Transverse colon (tissue), 4 donors: ENCODE measurements around the gene DLG2. TPM values are rescaled to one million over a fixed set of nuclear protein-coding genes. Genes with fewer than 3 reads are reported as not detected.

Experiments
- DNase-seq: peaks from one replicate; pipeline ENCODE4 v3.0.0-alpha.2; 2019
- H3K27ac ChIP-seq, 4 donors: fragments of 200-600 bp; sonication (generic); 2 replicates each; pipeline ENCODE4 v1.5.1; 2016 to 2018; ENCODE audit warnings: inconsistent platforms in 4 of 4
- H3K27me3 ChIP-seq: fragments of 200-600 bp; sonication (generic); 2 replicates; pipeline ENCODE4 v1.5.1; 2017; ENCODE audit warnings: inconsistent platforms
- H3K36me3 ChIP-seq, 4 donors: fragments of 200-600 bp; sonication (generic); 2 replicates each; pipeline ENCODE4 v1.5.1; 2017 to 2019; ENCODE audit warnings: inconsistent platforms in 4 of 4
- H3K4me1 ChIP-seq, 4 donors: fragments of 200-600 bp; sonication (generic); 2 replicates each; pipeline ENCODE4 v1.5.1; 2017 to 2020; ENCODE audit warnings: inconsistent platforms in 4 of 4
- H3K4me3 ChIP-seq, 4 donors: fragments of 200-600 bp; sonication (generic); 1 replicate in 1 of 4; 2 replicates in 3 of 4; pipeline versions ENCODE4 v1.5.1 to v1.6.1; 2017 to 2019; ENCODE audit warnings: inconsistent platforms in 4 of 4
- H3K9me3 ChIP-seq, 2 donors: fragments of 200-600 bp; sonication (generic); 2 replicates each; pipeline ENCODE4 v1.5.1; 2017 to 2019; ENCODE audit warnings: inconsistent platforms in 2 of 2
- CTCF ChIP-seq, 5 experiments: fragments of 200-600 bp in 3 of 5; fragments of 450-650 bp in 2 of 5; sonication (generic) in 3 of 5; IDR thresholded peaks; 1 replicate in 2 of 5; 2 replicates in 3 of 5; pipeline ENCODE4 v1.5.1; 2016 to 2017; ENCODE audit warnings: antibody characterized with exemption in 5 of 5, inconsistent platforms in 3 of 5, mild to moderate bottlenecking in 2 of 5, moderate library complexity in 1 of 5
- EP300 ChIP-seq: sonication (generic); formaldehyde crosslinking; IDR thresholded peaks from one replicate; pipeline ENCODE4 v1.6.1; 2017; ENCODE audit warnings: antibody characterized with exemption, low read depth
- POLR2A ChIP-seq: fragments of 450-650 bp; IDR thresholded peaks from one replicate; pipeline ENCODE4 v1.6.1; 2016; ENCODE audit warnings: antibody characterized with exemption, mild to moderate bottlenecking, moderate library complexity
- POLR2AphosphoS5 ChIP-seq, 3 donors: sonication (generic); formaldehyde crosslinking; IDR thresholded peaks; one replicate each; pipeline ENCODE4 v1.6.1; 2016; ENCODE audit warnings: antibody characterized with exemption in 3 of 3
- WGBS, 2 donors: methylation state at CpG; one replicate each; pipeline ENCODE4 v1.1.5; 2018; ENCODE audit warnings: low coverage in 1 of 2; 5-methylcytosine and 5-hydroxymethylcytosine counted together
- in situ Hi-C, 4 donors: fragments of 200-750 bp; cut with MboI; loops; one replicate each; pipeline versions ENCODE4 v1.15.0 to v1.15.1; 2017; ENCODE audit warnings: low sequenced_read_pairs in 3 of 4, low pct_ligation_motif_present in 1 of 4, low pct_unique_long_range_greater_than_20kb in 1 of 4
- intact Hi-C: fragments of 100-400 bp; cut with DNase I; formaldehyde crosslinking; loops from one replicate; pipeline ENCODE4 v1.15.1; 2023; ENCODE audit warnings: low total_unique reads
- total RNA-seq, 4 donors: library from RNA; depleted of rRNA; stranded (reverse); fragments of >200 nt; gene quantifications; one replicate each; pipeline ENCODE4 v1.1.0, GENCODE V29; 2016

Gene DLG2
- total RNA-seq, 4 donors from 2014 or later: 1.9 to 28.3 (median 3.7) TPM

- Histone ChIP-seq H3K9me3 (no peaks in the 10 kb centered on the region), H3K36me3 (no peaks in the 10 kb centered on the region), H3K27me3 (no peaks in the 10 kb centered on the region), H3K27ac (no peak overlapping the region), H3K4me1 (no peaks in the 10 kb centered on the region), H3K4me3 (no peak overlapping the region)
- in situ Hi-C loops: no loop called here
- no peak for TF ChIP-seq POLR2A
- TF ChIP-seq POLR2AphosphoS5 (IDR thresholded peaks at IDR 0.05): no peak
- TF ChIP-seq CTCF (IDR thresholded peaks at IDR 0.05): no peak
- TF ChIP-seq EP300: no peak
- DNase-seq: no peak
- intact Hi-C loops: no loop called here
- 62% methylated on average over 1 of the region's 1 CpG; no CpG with 5 or more reads in 1 of the 2 donors for WGBS, 2 donors
Measured at GRCh38 chr11:84819128-84819527, 808.0 kb downstream of the DLG2 start.

- H3K4me3 ChIP-seq: no peak overlapping the region
- H3K27ac ChIP-seq: no peak overlapping the region
- H3K9me3 ChIP-seq: no peaks in the 10 kb centered on the region
- intact Hi-C loops: no loop called here
- H3K36me3 ChIP-seq: no peaks in the 10 kb centered on the region
- H3K27me3 ChIP-seq: no peaks in the 10 kb centered on the region
- 50 to 58% methylated on average over 3 of the region's 3 CpGs for WGBS, 2 donors
- no peak for TF ChIP-seq POLR2A
- no peak for TF ChIP-seq EP300
- TF ChIP-seq POLR2AphosphoS5 (IDR thresholded peaks at IDR 0.05): no peak
- no peak for TF ChIP-seq CTCF (IDR thresholded peaks at IDR 0.05)
- in situ Hi-C loops: no loop called here
- no peaks in the 10 kb centered on the region for H3K4me1 ChIP-seq
- DNase-seq: no peak
Measured at GRCh38 chr11:84817998-84818397, 809.1 kb downstream of the DLG2 start.

GRCh38 chr11:84812471-84812969, 814.6 kb downstream of the DLG2 start:
- in situ Hi-C loops (no loop called here), intact Hi-C loops (no loop called here)
- no peak for DNase-seq
- Histone ChIP-seq H3K9me3 (no peaks in the 10 kb centered on the region), H3K36me3 (no peaks in the 10 kb centered on the region), H3K4me3 (no peak overlapping the region), H3K27me3 (no peaks in the 10 kb centered on the region), H3K4me1 (no peaks in the 10 kb centered on the region), H3K27ac (no peak overlapping the region)
- WGBS, 2 donors: 54 to 68% methylated on average over 3 of the region's 3 CpGs
- TF ChIP-seq CTCF (IDR thresholded peaks at IDR 0.05) (no peak), POLR2A (no peak), EP300 (no peak), POLR2AphosphoS5 (IDR thresholded peaks at IDR 0.05) (no peak)

- Histone ChIP-seq H3K4me3 (no peak overlapping the region), H3K27ac (no peak overlapping the region), H3K36me3 (no peaks in the 10 kb centered on the region), H3K4me1 (no peaks in the 10 kb centered on the region), H3K27me3 (no peaks in the 10 kb centered on the region), H3K9me3 (peaks cover 0 to 10% of the 10 kb centered on the region in 2 donors)
- WGBS, 2 donors: 85 to 94% methylated on average over 2 of the region's 2 CpGs
- in situ Hi-C loops (no loop called here), intact Hi-C loops (no loop called here)
- TF ChIP-seq POLR2AphosphoS5 (IDR thresholded peaks at IDR 0.05) (no peak), CTCF (IDR thresholded peaks at IDR 0.05) (no peak), EP300 (no peak), POLR2A (no peak)
- DNase-seq: no peak
Measured at GRCh38 chr11:84806354-84806753, 820.8 kb downstream of the DLG2 start.
